ENCODE measurements around the gene CFL1.
A peak's percentile ranks its signal among the peaks of the same experiment; 100 is the strongest.
"Not testable (repeated sequence)": the region's sequence is repeated elsewhere in the genome, so short reads cannot be mapped to it uniquely, and the experiment has no call there.

The CFL1 gene

DNA sequence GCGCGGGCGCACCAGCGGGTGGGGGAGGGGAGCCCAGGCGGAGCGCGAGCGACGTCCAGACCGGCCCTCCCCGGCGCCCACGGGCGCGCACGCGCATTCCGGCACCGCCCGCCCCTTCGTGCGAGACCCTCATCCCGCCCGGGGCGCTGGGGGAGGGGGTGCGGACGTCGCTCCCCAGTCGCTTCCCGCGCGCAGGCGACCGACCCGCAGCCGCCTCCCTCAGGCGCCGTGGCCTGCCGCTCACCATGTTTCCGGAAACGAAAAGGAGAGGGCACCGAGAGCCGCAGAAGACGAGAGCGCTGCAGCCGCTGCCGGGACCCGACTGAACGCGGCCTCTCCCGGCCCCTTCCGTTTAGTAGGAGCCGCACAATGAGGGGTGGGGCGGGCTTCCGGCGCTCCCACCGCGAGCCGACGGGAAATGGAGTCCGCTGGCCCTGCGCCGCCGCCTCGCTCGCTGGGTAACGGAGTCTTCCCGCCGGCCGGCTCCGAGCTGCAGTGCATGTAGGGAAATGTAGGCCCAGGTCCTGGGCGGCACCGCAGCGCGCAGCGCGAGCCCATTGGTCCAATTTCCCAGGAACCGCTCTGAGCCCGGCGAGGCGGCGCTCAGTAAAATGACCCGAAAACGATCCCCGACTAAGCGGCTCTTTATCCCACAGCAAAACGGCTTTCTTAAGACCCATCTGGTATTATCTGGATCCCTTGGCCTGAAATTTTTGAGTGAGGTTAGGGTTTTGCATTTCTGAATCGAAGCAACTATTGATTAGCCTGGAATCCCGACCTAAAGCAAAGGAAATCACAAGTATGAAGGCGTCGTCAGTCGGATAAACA lies at the start of gene CFL1:
CFL1 (minus strand) TSS at position 328 of the 828 bp plus-strand sequence; CDS start at position 247, 81 bp downstream.
- peak; percentile 99 for DNase-seq

- no peak for DNase-seq
Observed at GRCh38 chr11:65906602-65907001, 48.6 kb upstream of the CFL1 start.

DNA sequence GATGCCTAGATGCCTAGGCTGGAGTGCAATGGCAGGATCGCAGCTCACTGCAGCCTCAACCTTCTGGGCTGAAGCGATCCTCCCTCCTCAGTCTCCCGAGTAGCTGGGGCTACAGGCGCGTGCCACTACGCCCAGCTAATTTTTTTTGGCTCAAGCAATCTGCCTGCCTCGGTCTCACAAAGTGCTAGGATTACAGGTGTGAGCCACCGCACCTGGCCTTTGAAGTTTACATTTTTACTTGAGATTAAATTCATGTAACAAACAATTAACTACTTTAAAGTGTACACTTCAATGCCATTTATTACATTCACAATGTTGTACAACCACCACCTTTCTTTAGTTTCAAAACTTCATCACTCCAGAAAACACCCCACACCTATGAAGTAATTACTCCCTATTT lies 45.7 kb upstream of the CFL1 start:
- no peak for DNase-seq

GRCh38 chr11:65903068-65903481 lies 45.1 kb upstream of the CFL1 start:
- DNase-seq = no peak

GRCh38 chr11:65900899-65901180 lies 42.9 kb upstream of the CFL1 start:
- no peak for DNase-seq

GRCh38 chr11:65900125-65900898 lies 42.3 kb upstream of the CFL1 start, which contains the start of gene FOSL1:
Gene FOSL1, minus strand, starts transcription at chr11:65900388. Its CDS starts 49 bp downstream, at chr11:65900339.
- peak; percentile 98 for DNase-seq

DNA sequence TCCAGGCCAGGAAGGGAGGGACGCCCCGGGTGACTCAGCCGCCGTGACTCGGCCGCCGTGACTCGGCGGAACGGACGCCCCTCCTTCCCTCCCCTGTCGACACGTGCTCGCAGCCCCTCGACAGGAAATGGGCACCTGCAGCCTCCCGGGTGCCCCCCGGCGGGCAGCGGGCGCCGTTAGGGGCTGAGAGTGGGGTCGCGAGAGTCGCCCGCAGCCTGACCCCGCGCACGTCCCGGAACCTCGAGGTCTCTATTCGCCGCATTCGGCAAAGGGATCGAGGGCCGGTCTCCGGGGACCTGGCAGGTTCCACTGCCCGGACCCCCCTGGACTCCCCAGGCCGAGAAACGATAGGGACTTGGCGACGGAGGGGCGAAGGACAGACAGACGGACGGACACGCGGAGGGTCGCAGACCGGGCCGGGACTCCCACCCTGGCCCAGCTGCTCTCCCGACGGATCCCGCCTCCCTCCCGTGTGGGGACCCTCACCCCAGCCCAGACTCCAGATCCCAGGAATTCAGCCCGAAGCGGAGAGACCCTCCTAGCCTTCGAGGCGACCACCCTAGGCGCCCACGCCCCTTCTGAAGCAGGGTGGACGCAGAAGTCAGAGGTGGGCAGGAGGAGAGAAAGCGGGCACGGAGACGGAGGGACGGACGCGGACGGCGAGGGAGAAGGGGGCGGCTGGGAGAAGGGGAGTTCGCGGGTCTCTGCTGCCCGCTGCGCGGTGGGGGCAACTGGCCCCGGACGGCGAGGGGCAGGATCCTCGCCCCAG lies 41.6 kb upstream of the CFL1 start:
- peak; percentile 88 for DNase-seq

DNA sequence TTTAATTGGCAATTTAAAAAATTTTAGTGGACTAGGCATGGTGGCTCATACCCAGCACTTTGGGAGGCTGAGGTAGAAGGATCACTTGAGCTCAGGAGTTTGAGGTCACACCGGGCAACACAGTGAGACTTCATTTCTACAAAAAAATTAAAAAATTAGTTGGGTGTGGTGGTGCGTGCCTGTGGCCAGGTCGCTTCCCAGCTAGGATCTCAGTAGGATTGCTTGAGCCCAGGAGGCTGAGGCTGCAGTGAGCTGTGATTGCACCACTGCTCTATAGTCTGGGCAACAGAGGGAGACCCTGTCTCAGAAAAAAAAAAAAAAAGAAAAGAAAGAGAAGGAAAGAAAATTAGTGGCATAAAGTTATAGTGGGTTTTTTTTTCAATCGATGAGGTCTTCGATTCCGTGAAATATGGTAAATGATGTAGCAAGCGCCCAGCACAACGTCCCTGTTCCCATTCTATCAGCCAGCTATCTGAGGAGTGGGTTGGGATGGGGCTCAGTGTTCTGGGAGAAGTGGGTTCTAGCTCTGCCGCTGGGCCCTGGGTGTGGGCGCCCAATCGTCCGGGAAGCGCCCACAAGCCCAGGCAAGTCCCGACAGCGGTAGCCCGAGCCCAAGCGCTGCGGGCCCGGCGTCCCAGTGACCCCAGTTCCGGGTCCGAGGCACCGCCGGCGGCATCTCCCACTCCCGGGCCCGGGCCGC lies 40.8 kb upstream of the CFL1 start:
- DNase-seq = no peak

DNA sequence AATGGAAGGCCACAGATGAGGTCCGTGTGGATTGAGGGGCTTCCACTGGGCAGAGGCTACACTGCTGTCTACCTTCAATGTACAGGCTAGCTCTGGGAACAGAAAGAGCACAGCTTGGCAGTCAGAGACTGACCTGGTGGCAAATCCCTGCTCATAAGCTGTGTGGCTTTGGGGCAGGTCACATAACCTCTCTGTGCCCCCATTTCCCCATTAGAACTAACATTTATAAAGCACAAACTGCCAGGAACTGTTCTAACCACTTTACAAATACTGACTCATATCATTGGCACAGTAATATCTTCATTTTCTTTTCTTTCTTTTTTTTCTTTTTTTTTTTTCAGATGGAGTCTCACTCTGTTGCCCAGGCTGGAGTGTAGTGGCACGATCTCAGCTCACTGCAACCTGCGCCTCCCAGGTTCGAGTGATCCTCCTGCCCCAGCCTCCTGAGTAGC lies 39.1 kb upstream of the CFL1 start:
- no peak for DNase-seq

DNA sequence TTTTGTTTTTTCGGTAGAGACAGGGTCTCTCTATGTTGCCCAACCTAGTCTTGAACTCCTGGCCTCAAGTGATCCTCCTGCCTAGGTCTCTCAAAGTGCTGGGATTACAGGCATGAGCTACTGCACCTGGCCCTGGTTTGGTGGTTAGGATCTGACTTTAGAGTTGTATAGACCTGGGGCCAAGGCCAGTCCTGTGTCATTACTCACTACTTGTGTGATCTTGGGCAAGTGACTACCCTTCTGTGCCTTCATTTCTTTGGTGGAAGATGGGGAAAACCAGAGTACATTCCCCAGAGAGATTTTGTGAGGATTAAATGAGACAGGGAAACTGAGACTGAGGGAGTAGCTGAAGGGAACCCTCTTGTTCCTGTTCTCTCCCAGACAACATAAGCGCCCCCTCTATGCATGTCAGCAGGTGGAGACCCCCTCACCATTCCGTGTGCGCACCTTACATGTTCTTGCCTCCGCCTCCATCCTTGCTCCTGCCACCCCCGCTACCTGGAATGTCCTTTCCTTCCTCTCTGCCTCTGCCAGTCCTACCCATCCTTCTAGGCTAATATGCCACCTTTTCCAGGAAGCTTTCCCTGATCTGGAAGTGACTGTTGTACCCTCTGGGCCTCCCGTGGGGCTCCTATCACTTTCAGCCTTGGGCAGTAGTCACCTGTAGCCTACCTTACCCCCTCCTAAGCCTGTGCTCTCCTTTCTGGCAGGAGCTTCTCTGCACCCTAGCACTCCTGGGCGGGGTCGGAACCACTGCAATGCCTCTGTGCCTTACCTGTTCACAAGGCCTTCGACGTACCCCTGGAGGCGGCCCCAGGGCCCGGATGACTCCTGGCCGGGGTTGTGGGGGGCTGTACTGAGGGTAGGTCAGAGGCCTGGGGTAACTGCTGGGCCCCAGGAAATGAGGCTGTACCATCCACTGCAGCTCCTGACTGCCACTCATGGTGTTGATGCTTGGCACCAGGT lies 38.3 kb upstream of the CFL1 start:
- no peak for DNase-seq

DNA sequence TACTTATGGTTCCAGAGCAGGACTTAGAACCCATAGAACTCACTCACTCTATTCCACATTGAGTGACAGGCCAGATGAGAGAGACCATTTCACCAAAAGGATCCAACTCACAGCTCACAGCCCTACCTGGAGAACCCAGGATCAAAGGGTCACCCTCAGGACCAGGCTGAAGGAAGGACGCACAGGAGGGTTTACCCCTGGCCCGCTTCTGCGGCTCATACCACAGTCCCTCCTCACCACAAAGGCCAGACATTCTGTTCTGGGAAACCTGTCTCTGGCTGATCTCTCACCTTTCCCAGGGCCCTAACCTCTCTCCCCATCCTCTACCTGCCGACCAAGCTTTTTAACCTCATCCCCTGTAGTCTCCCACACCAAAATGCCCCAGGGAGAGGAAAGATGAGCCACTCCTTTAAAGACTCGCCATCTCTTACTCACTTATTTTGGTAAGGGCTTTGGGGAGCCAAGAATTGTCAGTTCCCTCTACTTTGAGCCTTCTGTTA lies 37.6 kb upstream of the CFL1 start:
- DNase-seq = no peak

- no peak for DNase-seq
Observed at GRCh38 chr11:65894034-65894591, 36.1 kb upstream of the CFL1 start.

DNA sequence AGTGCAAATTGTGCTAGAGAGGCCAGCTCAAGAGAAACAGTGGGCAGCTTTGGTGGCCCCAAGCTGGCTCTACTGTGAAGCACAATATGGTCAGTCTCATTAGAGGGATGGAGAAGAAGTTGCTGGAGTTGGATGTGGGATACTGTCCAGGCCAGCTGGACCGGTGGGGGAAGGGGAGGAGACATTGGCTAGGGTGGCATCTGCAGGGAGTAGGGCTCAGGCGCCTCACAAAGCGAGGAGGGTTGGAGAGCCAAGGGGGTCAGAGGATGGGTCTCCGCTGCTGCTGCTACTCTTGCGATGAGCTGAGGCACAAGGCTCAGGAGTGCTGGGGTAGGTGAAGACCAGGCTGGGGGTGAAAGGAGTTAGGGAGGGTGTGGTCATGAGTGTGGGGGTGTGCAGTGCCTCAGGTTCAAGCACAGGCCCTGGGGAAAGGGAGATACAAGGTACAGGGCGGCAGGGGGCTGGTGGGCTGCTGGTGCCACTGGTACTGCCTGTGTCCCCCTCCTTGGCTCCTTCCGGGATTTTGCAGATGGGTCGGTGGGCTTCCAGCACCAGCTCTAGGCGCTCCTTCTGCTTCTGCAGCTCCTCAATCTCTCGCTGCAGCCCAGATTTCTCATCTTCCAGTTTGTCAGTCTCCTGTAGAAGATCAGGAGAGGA lies 34.8 kb upstream of the CFL1 start:
- no peak for DNase-seq

DNA sequence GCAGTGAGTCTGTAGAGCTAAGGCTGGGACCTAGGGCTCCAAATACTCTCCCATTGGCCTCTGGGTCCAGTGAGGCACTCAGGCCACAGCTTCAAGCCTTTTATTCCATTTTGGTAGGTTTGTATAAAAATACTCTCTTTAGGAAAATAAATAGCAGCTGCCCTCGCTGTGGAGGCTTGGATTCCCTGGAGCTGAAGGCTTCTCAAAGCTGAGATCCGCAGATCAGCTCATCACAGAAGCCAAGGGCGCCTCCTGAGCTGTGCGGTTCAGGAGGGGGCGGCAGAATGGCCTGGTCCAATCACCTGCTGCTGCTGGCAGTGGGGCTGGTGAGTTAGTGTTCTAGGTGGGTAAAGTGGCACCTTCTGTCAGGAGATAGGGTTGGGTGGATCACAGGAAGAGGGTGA lies 34.2 kb upstream of the CFL1 start:
- DNase-seq = not testable (repeated sequence)

DNA sequence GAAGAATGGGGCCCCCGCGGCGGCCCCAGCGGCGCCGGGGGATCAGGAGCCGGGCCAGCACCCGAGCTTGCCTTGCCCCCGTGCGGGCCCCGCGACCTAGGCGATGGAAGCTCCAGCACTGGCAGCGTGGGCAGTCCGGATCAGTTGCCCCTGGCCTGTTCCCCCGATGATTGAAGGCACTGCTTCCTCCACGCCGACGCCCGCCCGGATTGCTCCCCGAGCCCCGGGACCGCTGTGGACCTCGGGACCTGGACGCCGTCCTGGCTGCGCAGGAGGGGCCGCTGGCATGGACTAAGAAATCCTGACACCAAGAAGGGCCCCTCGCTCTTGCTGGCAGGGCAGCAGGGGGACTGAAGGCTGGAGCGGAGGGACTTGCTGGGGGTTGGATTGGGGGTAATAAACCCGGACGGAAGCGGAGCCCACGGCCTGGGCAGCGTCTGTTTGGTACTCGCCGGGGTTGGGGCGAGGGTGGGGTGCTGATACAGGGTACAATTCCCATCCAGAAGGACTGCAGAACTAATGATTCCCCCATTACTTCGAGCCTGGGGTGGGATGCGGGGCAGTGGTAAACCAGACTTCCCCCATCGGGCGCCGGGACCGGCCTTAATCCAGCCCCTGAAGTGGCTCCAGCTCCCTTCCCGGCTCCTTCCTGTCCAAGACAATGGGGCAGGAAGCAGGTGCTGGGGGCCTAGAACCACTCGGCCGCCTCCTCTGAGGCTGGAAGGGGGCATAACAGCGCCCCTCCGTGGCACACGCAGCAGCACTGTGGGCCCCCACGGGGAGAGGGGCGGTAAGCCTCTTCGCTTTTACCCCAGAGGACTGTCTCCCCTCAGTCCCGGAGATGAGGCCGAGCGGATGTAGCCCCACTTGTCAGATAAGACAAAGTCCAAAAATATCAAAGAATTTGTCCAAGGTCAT lies 33.5 kb upstream of the CFL1 start:
- peak; percentile 79 for DNase-seq

DNA sequence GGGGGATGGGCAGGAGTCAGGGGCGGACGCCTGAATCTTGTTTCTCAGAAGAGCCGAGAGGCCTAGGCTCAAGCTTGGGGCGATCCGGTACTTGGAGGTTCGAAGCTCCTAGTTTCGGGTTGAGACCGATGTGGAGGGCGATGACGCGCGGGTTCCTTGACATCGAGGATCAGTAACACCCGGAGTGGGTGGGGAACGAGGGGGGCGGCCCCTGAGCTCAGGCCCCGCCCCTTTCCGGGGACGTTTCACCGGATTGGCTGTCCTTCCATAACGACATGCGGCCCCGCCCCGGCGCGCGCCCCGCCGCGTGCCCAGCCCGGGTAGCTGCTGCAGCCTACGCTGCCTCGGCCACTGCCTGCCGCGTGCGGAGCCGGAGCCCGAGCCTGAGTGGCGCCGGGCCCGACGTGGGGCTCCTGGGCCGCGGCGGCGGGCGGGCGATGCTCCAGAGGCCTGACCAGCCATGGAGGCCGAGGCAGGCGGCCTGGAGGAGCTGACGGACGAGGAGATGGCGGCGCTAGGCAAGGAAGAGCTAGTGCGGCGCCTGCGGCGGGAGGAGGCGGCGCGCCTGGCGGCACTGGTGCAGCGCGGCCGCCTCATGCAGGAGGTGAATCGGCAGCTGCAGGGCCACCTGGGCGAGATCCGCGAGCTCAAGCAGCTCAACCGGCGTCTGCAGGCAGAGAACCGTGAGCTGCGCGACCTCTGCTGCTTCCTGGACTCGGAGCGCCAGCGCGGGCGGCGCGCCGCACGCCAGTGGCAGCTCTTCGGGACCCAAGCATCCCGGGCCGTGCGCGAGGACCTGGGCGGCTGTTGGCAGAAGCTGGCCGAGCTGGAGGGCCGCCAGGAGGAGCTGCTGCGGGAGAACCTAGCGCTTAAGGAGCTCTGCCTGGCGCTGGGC lies 32.6 kb upstream of the CFL1 start, which contains the start of gene CCDC85B:
CCDC85B (plus strand) TSS at position 350 of the 895 bp plus-strand sequence; CDS start at position 461, 111 bp downstream.
- DNase-seq = peak; percentile 97

DNA sequence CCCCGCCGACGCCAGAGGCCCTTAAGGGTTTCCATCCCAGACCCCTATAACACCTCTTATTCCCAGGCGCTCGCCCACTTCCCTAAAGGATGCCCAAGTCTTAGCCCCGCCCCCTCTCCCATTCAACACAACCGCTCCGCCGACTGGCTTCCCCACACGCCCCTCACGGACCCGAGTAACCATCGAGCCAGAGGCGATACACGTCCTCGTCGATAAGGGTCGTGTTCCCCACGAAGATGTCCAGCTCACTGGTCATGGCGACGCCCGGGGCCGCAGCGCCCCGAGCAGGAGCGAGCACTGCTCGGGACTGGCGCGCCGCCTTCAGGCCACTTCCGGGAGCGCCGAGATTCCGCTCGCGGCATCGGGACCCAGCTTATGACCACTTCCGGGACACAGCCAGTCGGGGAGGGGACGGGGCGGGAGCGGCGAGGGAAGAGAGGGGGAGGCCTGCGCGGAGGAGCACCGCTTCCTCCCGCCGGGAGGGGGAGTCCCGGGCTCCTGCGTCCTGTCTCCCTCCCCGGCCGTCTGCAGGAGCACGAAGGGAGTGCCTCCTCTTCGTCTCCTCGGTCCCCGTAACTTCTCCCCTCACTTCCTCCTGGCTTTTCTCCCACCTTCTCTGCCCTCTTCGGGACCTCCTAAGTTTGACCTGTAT lies 30.3 kb upstream of the CFL1 start, which contains the start of gene FIBP:
FIBP (minus strand) TSS at position 309 of the 652 bp plus-strand sequence; CDS start at position 256, 53 bp downstream.
- DNase-seq = peak; percentile 99

Measured in DMS53 (cell line).